ENCODE measurements around the gene POLR2L.

DNA sequence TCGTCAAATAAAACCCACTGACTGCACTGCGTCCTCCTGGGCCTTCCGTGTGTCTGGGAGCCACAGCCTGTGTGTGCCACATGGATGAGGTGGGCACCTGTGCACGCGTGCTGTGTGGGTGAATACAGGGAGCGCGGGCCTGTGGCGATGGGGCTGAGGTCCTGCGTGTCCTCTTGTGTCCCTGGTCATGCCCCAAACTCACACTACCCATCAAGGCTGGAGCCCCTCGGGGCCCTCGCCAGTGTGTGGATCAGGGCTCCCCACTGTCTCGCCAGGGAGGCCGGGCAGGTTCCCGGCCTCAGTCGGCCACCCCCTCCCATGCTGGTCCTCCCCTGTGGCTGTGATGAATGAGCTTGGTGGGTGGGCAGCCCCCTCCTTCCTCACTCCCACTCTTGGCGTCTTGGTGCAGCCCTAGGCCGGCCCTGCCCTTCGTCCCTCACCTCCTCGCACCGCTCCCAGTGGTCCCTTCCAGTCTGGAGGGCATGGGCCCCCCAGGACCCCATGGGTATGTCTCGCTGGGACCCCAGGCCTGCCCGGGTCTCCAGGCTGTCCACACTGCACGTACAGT lies 10.3 kb downstream of the POLR2L start:
- TF ChIP-seq, protein P1, sequence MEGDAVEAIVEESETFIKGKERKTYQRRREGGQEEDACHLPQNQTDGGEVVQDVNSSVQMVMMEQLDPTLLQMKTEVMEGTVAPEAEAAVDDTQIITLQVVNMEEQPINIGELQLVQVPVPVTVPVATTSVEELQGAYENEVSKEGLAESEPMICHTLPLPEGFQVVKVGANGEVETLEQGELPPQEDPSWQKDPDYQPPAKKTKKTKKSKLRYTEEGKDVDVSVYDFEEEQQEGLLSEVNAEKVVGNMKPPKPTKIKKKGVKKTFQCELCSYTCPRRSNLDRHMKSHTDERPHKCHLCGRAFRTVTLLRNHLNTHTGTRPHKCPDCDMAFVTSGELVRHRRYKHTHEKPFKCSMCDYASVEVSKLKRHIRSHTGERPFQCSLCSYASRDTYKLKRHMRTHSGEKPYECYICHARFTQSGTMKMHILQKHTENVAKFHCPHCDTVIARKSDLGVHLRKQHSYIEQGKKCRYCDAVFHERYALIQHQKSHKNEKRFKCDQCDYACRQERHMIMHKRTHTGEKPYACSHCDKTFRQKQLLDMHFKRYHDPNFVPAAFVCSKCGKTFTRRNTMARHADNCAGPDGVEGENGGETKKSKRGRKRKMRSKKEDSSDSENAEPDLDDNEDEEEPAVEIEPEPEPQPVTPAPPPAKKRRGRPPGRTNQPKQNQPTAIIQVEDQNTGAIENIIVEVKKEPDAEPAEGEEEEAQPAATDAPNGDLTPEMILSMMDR (conservative IDR thresholded peaks at IDR 0.05) = no peak
- TF ChIP-seq EZH2 (IDR thresholded peaks at IDR 0.05; ENCODE audit: low read depth) = no peak

Measured in PC-9 (cell line).